Duodenal mucosa (tissue), 2 donors: ENCODE data around the gene NR1I3.

Source experiments
- H3K27ac ChIP-seq: one replicate; pipeline ENCODE4 v1.7.0; 2013; ENCODE audit warnings: low read depth, low read length
- H3K27me3 ChIP-seq, 2 donors: one replicate each; pipeline ENCODE4 v1.7.0; 2013; ENCODE audit warnings: low read length in 2 of 2, control low read depth in 1 of 2; ENCODE audit not compliant: insufficient read depth in 2 of 2, control insufficient read depth in 1 of 2
- H3K36me3 ChIP-seq, 2 donors: one replicate each; pipeline ENCODE4 v1.7.0; 2013; ENCODE audit warnings: low read length in 2 of 2, control low read depth in 1 of 2; ENCODE audit not compliant: insufficient read depth in 2 of 2, control insufficient read depth in 1 of 2
- H3K4me1 ChIP-seq, 2 donors: one replicate each; pipeline ENCODE4 v1.7.0; 2013; ENCODE audit warnings: low read length in 2 of 2, control low read depth in 1 of 2; ENCODE audit not compliant: insufficient read depth in 2 of 2, control insufficient read depth in 1 of 2
- H3K4me3 ChIP-seq, 2 donors: one replicate each; pipeline ENCODE4 v1.7.0; 2013; ENCODE audit warnings: low read length in 2 of 2, low read depth in 1 of 2
- H3K9ac ChIP-seq, 2 donors: one replicate each; pipeline ENCODE4 v1.7.0; 2013; ENCODE audit warnings: low read length in 2 of 2, low read depth in 1 of 2
- H3K9me3 ChIP-seq, 2 donors: one replicate each; pipeline ENCODE4 v1.7.0; 2013; ENCODE audit warnings: low read length in 2 of 2, control low read depth in 1 of 2; ENCODE audit not compliant: control insufficient read depth in 1 of 2

Gene NR1I3

GRCh38 chr1:161238039-161238473 lies at the start of gene NR1I3:
TSS of gene NR1I3 (minus strand) at chr1:161238203. CDS start at chr1:161236565, 1,638 bp downstream.
- Histone ChIP-seq H3K27me3 (no peaks in the 10 kb centered on the region), H3K4me1 (no peaks in the 10 kb centered on the region), H3K9ac (no peak within 1 kb of the TSS), H3K36me3 (no peaks in the 10 kb centered on the region), H3K9me3 (no peaks in the 10 kb centered on the region), H3K4me3 (no peak within 1 kb of the TSS), H3K27ac (no peak within 1 kb of the TSS)

GRCh38 chr1:161287482-161288054 lies 49.6 kb upstream of the NR1I3 start:
- Histone ChIP-seq H3K4me3 (no peak overlapping the region), H3K36me3 (no peaks in the 10 kb centered on the region), H3K9ac (no peak overlapping the region), H3K4me1 (peaks cover 0 to 7% of the 10 kb centered on the region in 2 donors), H3K9me3 (no peaks in the 10 kb centered on the region), H3K27me3 (no peaks in the 10 kb centered on the region), H3K27ac (no peak overlapping the region)

GRCh38 chr1:161285521-161285920 lies 47.5 kb upstream of the NR1I3 start:
- no peak overlapping the region for H3K4me3 ChIP-seq
- peaks cover 0 to 7% of the 10 kb centered on the region in 2 donors for H3K4me1 ChIP-seq
- no peaks in the 10 kb centered on the region for H3K27me3 ChIP-seq
- H3K27ac ChIP-seq, result no peak overlapping the region
- H3K9me3 ChIP-seq, result no peaks in the 10 kb centered on the region
- H3K9ac ChIP-seq, result no peak overlapping the region
- H3K36me3 ChIP-seq, result no peaks in the 10 kb centered on the region

GRCh38 chr1:161285113-161285512 lies 47.1 kb upstream of the NR1I3 start:
- H3K27ac ChIP-seq, result no peak overlapping the region
- H3K27me3 ChIP-seq, result no peaks in the 10 kb centered on the region
- H3K4me1 ChIP-seq, result peaks cover 0 to 7% of the 10 kb centered on the region in 2 donors
- no peaks in the 10 kb centered on the region for H3K36me3 ChIP-seq
- H3K4me3 ChIP-seq, result no peak overlapping the region
- no peak overlapping the region for H3K9ac ChIP-seq
- no peaks in the 10 kb centered on the region for H3K9me3 ChIP-seq

GRCh38 chr1:161282991-161283390 lies 45.0 kb upstream of the NR1I3 start:
- no peak overlapping the region for H3K4me3 ChIP-seq
- H3K9me3 ChIP-seq, result no peaks in the 10 kb centered on the region
- no peak overlapping the region for H3K27ac ChIP-seq
- H3K4me1 ChIP-seq, result peaks cover 0 to 7% of the 10 kb centered on the region in 2 donors
- H3K27me3 ChIP-seq, result no peaks in the 10 kb centered on the region
- H3K36me3 ChIP-seq, result no peaks in the 10 kb centered on the region
- H3K9ac ChIP-seq, result no peak overlapping the region

- Histone ChIP-seq H3K4me1 (no peaks in the 10 kb centered on the region), H3K9ac (no peak overlapping the region), H3K27ac (no peak overlapping the region), H3K36me3 (no peaks in the 10 kb centered on the region), H3K27me3 (no peaks in the 10 kb centered on the region), H3K4me3 (no peak overlapping the region), H3K9me3 (no peaks in the 10 kb centered on the region)
Measured at GRCh38 chr1:161274874-161275273, 36.9 kb upstream of the NR1I3 start.

- Histone ChIP-seq H3K4me3 (no peak overlapping the region), H3K36me3 (no peaks in the 10 kb centered on the region)
Measured at GRCh38 chr1:161273402-161273801, 35.4 kb upstream of the NR1I3 start.

GRCh38 chr1:161267321-161267720 lies 29.3 kb upstream of the NR1I3 start:
- Histone ChIP-seq H3K9ac (no peak overlapping the region), H3K9me3 (no peaks in the 10 kb centered on the region), H3K36me3 (no peaks in the 10 kb centered on the region), H3K27ac (no peak overlapping the region), H3K4me3 (no peak overlapping the region), H3K4me1 (no peaks in the 10 kb centered on the region), H3K27me3 (no peaks in the 10 kb centered on the region)

More at GRCh38 chr1:161273402-161273801, 35.4 kb upstream of the NR1I3 start:
- Histone ChIP-seq H3K9me3 (no peaks in the 10 kb centered on the region), H3K9ac (no peak overlapping the region), H3K4me1 (no peaks in the 10 kb centered on the region), H3K27me3 (no peaks in the 10 kb centered on the region), H3K27ac (no peak overlapping the region)

- H3K27ac ChIP-seq, result no peak overlapping the region
- no peaks in the 10 kb centered on the region for H3K36me3 ChIP-seq
- no peak overlapping the region for H3K9ac ChIP-seq
- no peaks in the 10 kb centered on the region for H3K27me3 ChIP-seq
- H3K4me3 ChIP-seq, result no peak overlapping the region
- H3K4me1 ChIP-seq, result no peaks in the 10 kb centered on the region
- H3K9me3 ChIP-seq, result no peaks in the 10 kb centered on the region
Measured at GRCh38 chr1:161266836-161267235, 28.8 kb upstream of the NR1I3 start.

GRCh38 chr1:161266202-161266601 lies 28.2 kb upstream of the NR1I3 start:
- no peaks in the 10 kb centered on the region for H3K36me3 ChIP-seq
- peaks cover 0 to 4% of the 10 kb centered on the region in 2 donors for H3K27me3 ChIP-seq
- no peak overlapping the region for H3K9ac ChIP-seq
- no peak overlapping the region for H3K27ac ChIP-seq
- no peak overlapping the region for H3K4me3 ChIP-seq
- H3K4me1 ChIP-seq, result peaks cover 4 to 6% of the 10 kb centered on the region in 2 donors
- H3K9me3 ChIP-seq, result no peaks in the 10 kb centered on the region
